ENCODE measurements around the gene PTTG2. TPM values are rescaled to one million over a fixed set of nuclear protein-coding genes. Genes with fewer than 3 reads are reported as not detected.
"Not testable (repeated sequence)": the region's sequence is repeated elsewhere in the genome, so short reads cannot be mapped to it uniquely, and the experiment has no call there.

The PTTG2 gene
- total RNA-seq: under 1 TPM in 1 of 6 experiments, not detected in 5; 0.32 TPM
- long read RNA-seq: 0 reads

DNA sequence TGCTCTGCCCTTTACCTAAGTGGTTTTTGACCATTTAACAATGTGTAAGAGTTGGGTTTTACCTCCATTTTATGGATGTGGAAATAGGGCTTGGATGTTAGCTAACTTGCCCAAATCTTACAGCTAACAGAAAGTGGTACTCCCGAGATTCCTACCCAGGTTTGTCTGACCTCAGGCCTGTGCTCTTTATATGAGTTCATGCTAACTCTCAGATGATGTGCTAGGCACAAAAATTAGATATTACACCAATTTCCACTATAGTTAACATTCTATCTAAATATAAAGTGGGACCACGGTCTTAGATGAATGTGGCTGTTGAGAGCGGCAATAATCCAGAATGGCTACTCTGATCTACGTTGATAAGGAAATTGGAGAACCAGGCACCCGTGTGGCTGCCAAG is at the start of gene PTTG2:
Gene PTTG2, plus strand, starts transcription at position 301 of the 400 bp plus-strand sequence. Its CDS starts 37 bp downstream, at position 338.
- Histone ChIP-seq H3K4me1 (peaks cover 0 to 6% (median 0%) of the 10 kb centered on the region in 4 donors), H3K9me3 (no peaks in the 10 kb centered on the region), H3K36me3 (no peaks in the 10 kb centered on the region), H3K27ac (no peak within 1 kb of the TSS), H3K4me3 (no peak within 1 kb of the TSS), H3K27me3 (no peaks in the 10 kb centered on the region)
- 79% methylated on average over 4 of the region's 5 CpGs for WGBS (ENCODE audit: insufficient coverage, low coverage, low lambda C conversion rate, missing lambda C conversion rate)
- TF ChIP-seq POLR2A (IDR thresholded peaks at IDR 0.05): no peak
- TF ChIP-seq, protein P1, sequence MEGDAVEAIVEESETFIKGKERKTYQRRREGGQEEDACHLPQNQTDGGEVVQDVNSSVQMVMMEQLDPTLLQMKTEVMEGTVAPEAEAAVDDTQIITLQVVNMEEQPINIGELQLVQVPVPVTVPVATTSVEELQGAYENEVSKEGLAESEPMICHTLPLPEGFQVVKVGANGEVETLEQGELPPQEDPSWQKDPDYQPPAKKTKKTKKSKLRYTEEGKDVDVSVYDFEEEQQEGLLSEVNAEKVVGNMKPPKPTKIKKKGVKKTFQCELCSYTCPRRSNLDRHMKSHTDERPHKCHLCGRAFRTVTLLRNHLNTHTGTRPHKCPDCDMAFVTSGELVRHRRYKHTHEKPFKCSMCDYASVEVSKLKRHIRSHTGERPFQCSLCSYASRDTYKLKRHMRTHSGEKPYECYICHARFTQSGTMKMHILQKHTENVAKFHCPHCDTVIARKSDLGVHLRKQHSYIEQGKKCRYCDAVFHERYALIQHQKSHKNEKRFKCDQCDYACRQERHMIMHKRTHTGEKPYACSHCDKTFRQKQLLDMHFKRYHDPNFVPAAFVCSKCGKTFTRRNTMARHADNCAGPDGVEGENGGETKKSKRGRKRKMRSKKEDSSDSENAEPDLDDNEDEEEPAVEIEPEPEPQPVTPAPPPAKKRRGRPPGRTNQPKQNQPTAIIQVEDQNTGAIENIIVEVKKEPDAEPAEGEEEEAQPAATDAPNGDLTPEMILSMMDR (IDR thresholded peaks at IDR 0.05): no peak
- DNase-seq (no peak), ATAC-seq (no peak)
- intact Hi-C loops (cut with DNase I): no loop called here

DNA sequence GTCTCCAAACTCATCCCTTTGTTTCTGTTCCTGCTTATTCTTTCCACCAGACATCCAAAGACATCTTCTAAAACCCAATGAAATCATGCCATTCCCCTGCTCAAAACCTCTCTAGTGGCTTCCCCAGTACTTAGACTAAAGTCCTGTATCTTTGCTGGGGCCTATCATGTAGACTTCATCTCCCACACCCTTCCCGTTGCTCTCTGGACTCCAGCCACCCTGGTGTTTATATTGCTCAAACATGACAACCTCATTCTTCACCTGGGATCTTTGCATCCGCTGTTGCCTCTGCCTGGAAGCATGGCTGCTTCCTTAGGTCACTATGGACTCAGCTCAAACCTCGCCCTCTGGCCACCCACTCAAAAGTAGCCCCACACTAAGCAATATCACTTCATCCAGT is 45.7 kb upstream of the PTTG2 start:
- WGBS (ENCODE audit: insufficient coverage, low coverage, low lambda C conversion rate, missing lambda C conversion rate): 64% methylated on average over 3 of the region's 3 CpGs
- Histone ChIP-seq H3K9me3 (no peaks in the 10 kb centered on the region), H3K4me1 (no peaks in the 10 kb centered on the region), H3K36me3 (no peaks in the 10 kb centered on the region), H3K27me3 (no peaks in the 10 kb centered on the region), H3K4me3 (no peak overlapping the region), H3K27ac (no peak overlapping the region)
- peak in 1 of 4 donors; percentile 23 for ATAC-seq
- DNase-seq: no peak
- intact Hi-C loops (cut with DNase I): no loop called here
- TF ChIP-seq, protein P1 (IDR thresholded peaks at IDR 0.05): no peak
- TF ChIP-seq POLR2A (IDR thresholded peaks at IDR 0.05): no peak

DNA sequence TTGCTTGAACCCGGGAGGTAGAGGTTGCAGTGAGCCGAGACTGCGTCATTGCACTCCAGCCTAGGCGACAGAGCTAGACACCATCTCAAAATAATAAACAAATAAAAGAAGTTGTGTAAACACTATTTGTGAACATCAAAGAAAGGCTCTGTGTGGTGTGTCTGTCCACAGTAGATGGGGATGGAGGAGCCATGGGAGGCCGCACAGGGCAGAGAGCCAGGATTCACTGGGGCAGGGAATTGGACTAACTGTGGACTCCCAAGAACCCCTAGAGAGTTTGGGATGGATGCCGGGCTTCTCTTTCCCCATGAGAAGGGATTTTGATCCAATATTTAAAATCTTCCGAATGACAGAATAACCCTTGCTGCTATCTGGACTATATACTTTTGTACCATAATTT is 42.8 kb upstream of the PTTG2 start:
- Histone ChIP-seq H3K4me3 (no peak overlapping the region), H3K27me3 (no peaks in the 10 kb centered on the region), H3K9me3 (no peaks in the 10 kb centered on the region), H3K4me1 (no peaks in the 10 kb centered on the region), H3K36me3 (no peaks in the 10 kb centered on the region), H3K27ac (no peak overlapping the region)
- DNase-seq (no peak), ATAC-seq (peak in 1 of 4 donors; percentile 55)
- WGBS (ENCODE audit: insufficient coverage, low coverage, low lambda C conversion rate, missing lambda C conversion rate): 69% methylated on average over 6 of the region's 7 CpGs
- intact Hi-C loops (cut with DNase I): no loop called here
- TF ChIP-seq, protein P1 (IDR thresholded peaks at IDR 0.05): no peak

DNA sequence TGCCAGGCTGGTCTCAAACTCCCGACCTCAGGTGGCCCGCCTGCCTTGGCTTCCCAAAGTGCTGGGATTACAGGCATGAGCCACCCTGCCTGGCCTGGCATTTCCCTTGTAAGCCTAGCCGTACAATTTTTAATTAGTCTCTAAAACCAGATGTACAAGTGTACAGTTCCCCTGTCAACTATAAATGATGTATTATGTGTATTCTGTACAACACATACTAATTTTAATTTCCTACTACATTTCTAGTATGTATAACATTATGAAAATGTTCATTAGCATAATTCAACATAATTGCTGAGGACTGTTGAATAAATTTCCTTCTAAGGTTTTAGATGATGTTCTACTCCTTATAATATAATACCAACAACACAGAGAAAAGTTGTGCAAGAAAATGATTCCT is 41.5 kb upstream of the PTTG2 start:
- H3K4me3 ChIP-seq: no peak overlapping the region
- WGBS (ENCODE audit: insufficient coverage, low coverage, low lambda C conversion rate, missing lambda C conversion rate): 89% methylated on average over 1 of the region's 3 CpGs
- TF ChIP-seq, protein P1 (IDR thresholded peaks at IDR 0.05): no peak
- TF ChIP-seq POLR2A (IDR thresholded peaks at IDR 0.05): no peak
- H3K27me3 ChIP-seq: no peaks in the 10 kb centered on the region
- no peaks in the 10 kb centered on the region for H3K4me1 ChIP-seq
- no peaks in the 10 kb centered on the region for H3K36me3 ChIP-seq
- no peaks in the 10 kb centered on the region for H3K9me3 ChIP-seq
- no peak overlapping the region for H3K27ac ChIP-seq
- intact Hi-C loops (cut with DNase I): no loop called here
- ATAC-seq (no peak), DNase-seq (no peak)

DNA sequence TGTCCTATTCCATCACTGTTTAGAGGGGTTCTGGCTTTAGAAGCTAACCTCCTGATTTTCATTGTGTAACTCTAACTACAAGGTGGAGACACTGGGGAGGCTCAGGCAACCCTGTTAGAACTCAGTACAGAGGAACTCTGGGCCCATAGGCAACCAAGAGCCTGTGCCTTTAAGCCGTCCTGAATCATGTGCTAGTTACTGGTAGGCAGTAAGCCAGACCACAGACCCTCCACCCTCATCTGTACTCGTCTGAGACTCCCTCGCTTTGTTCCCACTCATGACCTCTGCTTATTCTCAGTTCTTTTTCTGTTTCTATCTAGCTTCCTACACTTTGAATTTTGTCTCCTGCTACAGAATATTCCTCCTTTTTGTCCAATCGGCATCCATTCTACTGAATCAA is 37.9 kb upstream of the PTTG2 start:
- H3K4me3 ChIP-seq: no peak overlapping the region
- DNase-seq (no peak), ATAC-seq (peak; percentile 35 to 63 (median 44))
- no peaks in the 10 kb centered on the region for H3K9me3 ChIP-seq
- no peaks in the 10 kb centered on the region for H3K36me3 ChIP-seq
- H3K27me3 ChIP-seq: no peaks in the 10 kb centered on the region
- TF ChIP-seq, protein P1 (IDR thresholded peaks at IDR 0.05): no peak
- TF ChIP-seq POLR2A (IDR thresholded peaks at IDR 0.05): no peak
- intact Hi-C loops (cut with DNase I): no loop called here
- no peak overlapping the region for H3K27ac ChIP-seq
- H3K4me1 ChIP-seq: no peaks in the 10 kb centered on the region
- 74% methylated on average over 4 of the region's 4 CpGs for WGBS (ENCODE audit: insufficient coverage, low coverage, low lambda C conversion rate, missing lambda C conversion rate)

DNA sequence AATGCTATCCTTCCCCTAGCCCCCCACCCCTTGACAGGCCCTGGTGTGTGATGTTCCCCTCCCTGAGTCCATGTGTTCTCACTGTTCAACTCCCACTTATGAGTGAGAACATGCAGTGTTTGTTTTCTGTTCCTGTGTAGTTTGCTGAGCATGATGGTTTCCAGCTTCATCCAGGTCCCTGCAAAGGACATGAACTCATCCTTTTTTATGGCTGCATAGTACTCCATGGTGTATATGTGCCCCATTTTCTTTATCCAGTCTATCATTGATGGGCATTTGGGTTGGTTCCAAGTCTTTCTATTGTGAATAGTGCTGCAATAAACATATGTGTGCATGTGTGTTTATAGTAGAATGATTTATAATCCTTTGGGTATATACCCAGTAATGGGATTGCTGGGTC is 37.1 kb upstream of the PTTG2 start:
- intact Hi-C loops (cut with DNase I); H3K9me3 ChIP-seq; H3K27ac ChIP-seq; H3K27me3 ChIP-seq; H3K4me3 ChIP-seq; DNase-seq; ATAC-seq; H3K36me3 ChIP-seq; H3K4me1 ChIP-seq: not testable (repeated sequence)
